Endodermal cell (in vitro differentiated cells): ENCODE results near the gene NFKBIB. TPM values are rescaled to one million over a fixed set of nuclear protein-coding genes. Genes with fewer than 3 reads are reported as not detected.

Source experiments
- DNase-seq: peaks from one replicate; pipeline ENCODE4 v3.0.0-alpha.2; 2017
- H3K27ac ChIP-seq: 2 replicates; pipeline ENCODE4 v1.5.1; 2013; ENCODE audit warnings: mild to moderate bottlenecking, low read depth, low read length, moderate library complexity
- H3K27me3 ChIP-seq: 2 replicates; pipeline ENCODE4 v1.6.1; 2013; ENCODE audit warnings: mild to moderate bottlenecking, low read length, moderate library complexity; ENCODE audit not compliant: insufficient read depth, control insufficient read depth, poor library complexity, severe bottlenecking
- H3K36me3 ChIP-seq: 2 replicates; pipeline ENCODE4 v1.7.0; 2013; ENCODE audit warnings: mild to moderate bottlenecking, low read length, moderate library complexity; ENCODE audit not compliant: control insufficient read depth, insufficient read depth
- H3K4me1 ChIP-seq: one replicate; pipeline ENCODE4 v1.7.0; 2013; ENCODE audit warnings: low read length; ENCODE audit not compliant: control insufficient read depth, insufficient read depth
- H3K4me3 ChIP-seq: 2 replicates; pipeline ENCODE4 v1.5.1; 2013; ENCODE audit warnings: mild to moderate bottlenecking, low read length, moderate library complexity
- H3K9ac ChIP-seq: 2 replicates; pipeline ENCODE4 v1.6.1; 2013; ENCODE audit warnings: mild to moderate bottlenecking, low read length, moderate library complexity; ENCODE audit not compliant: poor library complexity, severe bottlenecking; ENCODE audit errors: extremely low read depth
- H3K9me3 ChIP-seq: 2 replicates; pipeline ENCODE4 v1.6.1; 2013; ENCODE audit warnings: mild to moderate bottlenecking, low read length, moderate library complexity; ENCODE audit not compliant: control insufficient read depth
- H3K27ac Mint-ChIP-seq: 2 replicates; pipeline ENCODE4 v1.8.0; 2020; ENCODE audit warnings: mixed read lengths
- H3K27me3 Mint-ChIP-seq: 2 replicates; pipeline ENCODE4 v1.8.0; 2021; ENCODE audit warnings: mild to moderate bottlenecking, mixed read lengths; ENCODE audit not compliant: insufficient read depth
- H3K36me3 Mint-ChIP-seq: 2 replicates; pipeline ENCODE4 v1.8.0; 2020; ENCODE audit warnings: low read depth, mixed read lengths
- H3K4me1 Mint-ChIP-seq: 2 replicates; pipeline ENCODE4 v1.8.0; 2020; ENCODE audit warnings: mixed read lengths
- H3K4me3 Mint-ChIP-seq: 2 replicates; pipeline ENCODE4 v1.8.0; 2020; ENCODE audit warnings: mild to moderate bottlenecking, moderate library complexity, mixed read lengths
- H3K9me3 Mint-ChIP-seq: 2 replicates; pipeline ENCODE4 v1.8.0; 2020; ENCODE audit warnings: mild to moderate bottlenecking, mixed read lengths
- WGBS, 2 experiments: methylation state at CpG; one replicate each; pipeline versions ENCODE4 v1.1.5 to v1.1.7; 2013; ENCODE audit warnings: missing lambda C conversion rate in 2 of 2, mixed read lengths in 1 of 2; ENCODE audit not compliant: insufficient coverage in 1 of 2, insufficient read length in 1 of 2; 5-methylcytosine and 5-hydroxymethylcytosine counted together
- total RNA-seq, 2 donors: library from RNA; stranded (reverse); fragmentation: NEBNext Ultra II Directional in 1 of 2; extraction: Animal tissue kit (Norgen Biotek cat#: 25700) in 1 of 2; gene quantifications; 2 replicates in 1 of 2; 3 replicates in 1 of 2; pipeline ENCODE4 v1.2.1, GENCODE V29; 2021
- TF ChIP-seq, protein P1 (sequence below): fragments of 200-600 bp; sonication (generic); conservative IDR thresholded peaks from 2 replicates; pipeline ENCODE4 v1.5.0; 2021; ENCODE audit warnings: antibody characterized with exemption, mild to moderate bottlenecking

The NFKBIB gene
- total RNA-seq, 2 donors from 2014 or later = 20.7 to 24.3 TPM

DNA sequence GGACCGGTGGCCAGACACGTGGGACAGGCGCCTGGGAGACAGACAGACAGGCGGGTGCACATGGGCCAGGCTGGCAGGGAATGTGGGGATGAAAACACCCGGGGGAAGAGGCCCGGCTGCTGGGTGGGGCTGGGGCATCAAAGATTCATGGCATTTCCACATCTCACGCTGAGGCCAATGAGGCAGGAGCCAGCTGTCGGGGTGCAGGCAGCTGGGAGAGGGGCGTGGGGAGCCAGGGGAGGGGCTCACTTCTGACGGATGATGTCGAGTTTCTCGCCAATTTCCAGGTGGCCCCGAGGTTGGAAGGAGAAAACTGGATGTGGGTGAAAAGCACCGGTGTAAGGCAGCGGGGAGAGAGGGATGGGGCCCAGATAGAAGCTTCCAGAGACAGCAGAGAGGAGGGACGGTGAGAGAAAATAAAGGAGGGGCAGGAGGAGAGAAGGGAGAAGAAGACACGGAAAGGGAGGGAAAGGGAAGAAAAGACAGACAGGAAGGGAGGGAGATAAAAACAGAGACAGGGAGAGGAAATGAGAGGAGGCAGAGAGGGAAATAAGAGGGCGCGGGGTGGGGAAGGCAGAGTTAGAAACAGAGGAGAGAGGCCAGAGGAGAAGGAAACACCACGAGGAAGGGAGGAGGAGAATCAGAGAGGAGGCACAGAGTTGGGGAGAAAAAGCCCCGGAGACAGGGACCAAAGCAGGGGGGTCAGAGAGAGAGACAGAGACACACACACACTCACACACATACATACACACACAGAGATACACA, 20.2 kb downstream of the NFKBIB start:
- peaks cover 36% of the 10 kb centered on the region for H3K36me3 Mint-ChIP-seq
- no peak for DNase-seq
- H3K9ac ChIP-seq = no peak overlapping the region
- no peaks in the 10 kb centered on the region for H3K4me1 ChIP-seq
- 93% methylated on average over 16 to 21 of the region's 21 CpGs for WGBS, 2 experiments
- H3K27ac ChIP-seq = no peak overlapping the region
- no peak overlapping the region for H3K4me3 Mint-ChIP-seq
- no peaks in the 10 kb centered on the region for H3K9me3 ChIP-seq
- TF ChIP-seq, protein P1, sequence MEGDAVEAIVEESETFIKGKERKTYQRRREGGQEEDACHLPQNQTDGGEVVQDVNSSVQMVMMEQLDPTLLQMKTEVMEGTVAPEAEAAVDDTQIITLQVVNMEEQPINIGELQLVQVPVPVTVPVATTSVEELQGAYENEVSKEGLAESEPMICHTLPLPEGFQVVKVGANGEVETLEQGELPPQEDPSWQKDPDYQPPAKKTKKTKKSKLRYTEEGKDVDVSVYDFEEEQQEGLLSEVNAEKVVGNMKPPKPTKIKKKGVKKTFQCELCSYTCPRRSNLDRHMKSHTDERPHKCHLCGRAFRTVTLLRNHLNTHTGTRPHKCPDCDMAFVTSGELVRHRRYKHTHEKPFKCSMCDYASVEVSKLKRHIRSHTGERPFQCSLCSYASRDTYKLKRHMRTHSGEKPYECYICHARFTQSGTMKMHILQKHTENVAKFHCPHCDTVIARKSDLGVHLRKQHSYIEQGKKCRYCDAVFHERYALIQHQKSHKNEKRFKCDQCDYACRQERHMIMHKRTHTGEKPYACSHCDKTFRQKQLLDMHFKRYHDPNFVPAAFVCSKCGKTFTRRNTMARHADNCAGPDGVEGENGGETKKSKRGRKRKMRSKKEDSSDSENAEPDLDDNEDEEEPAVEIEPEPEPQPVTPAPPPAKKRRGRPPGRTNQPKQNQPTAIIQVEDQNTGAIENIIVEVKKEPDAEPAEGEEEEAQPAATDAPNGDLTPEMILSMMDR = no peak
- H3K27ac Mint-ChIP-seq = no peak overlapping the region
- no peaks in the 10 kb centered on the region for H3K4me1 Mint-ChIP-seq
- H3K9me3 Mint-ChIP-seq = peaks cover 1% of the 10 kb centered on the region
- peaks cover 32% of the 10 kb centered on the region for H3K36me3 ChIP-seq
- no peaks in the 10 kb centered on the region for H3K27me3 ChIP-seq
- no peak overlapping the region for H3K4me3 ChIP-seq
- H3K27me3 Mint-ChIP-seq = no peaks in the 10 kb centered on the region

DNA sequence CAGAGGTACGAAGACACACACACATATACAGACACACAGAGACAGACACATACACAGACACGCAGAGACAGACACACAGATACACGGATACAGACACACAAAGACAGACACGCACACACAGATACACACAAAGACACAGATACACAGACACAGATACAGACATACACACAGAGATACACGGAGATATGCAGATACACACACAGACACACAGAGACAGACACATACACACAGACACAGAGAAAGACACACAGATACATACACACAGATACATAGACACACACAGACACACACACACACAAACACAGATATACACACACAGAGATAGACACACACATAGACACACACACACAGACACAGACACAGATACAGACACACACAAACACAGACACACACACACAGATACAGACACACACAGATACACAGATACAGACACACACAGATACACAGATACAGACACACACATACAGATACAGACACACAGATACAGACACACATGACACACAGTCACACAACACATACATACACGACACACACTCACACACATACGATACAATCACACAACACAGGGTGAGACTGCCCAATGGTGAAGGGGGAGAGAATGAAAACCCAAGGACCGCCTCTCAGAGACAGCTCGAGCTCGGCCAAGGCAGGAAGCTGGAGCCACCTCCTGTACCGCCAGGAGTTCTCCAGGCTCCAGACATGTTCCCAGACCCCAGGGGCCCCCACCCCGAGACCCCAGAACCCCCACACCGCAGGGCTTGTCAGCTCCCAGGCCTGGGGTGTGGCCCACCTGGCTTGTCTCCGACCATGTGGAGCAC, 21.0 kb downstream of the NFKBIB start:
- H3K4me3 ChIP-seq = no peak overlapping the region
- no peaks in the 10 kb centered on the region for H3K27me3 ChIP-seq
- H3K27ac ChIP-seq = no peak overlapping the region
- DNase-seq = peak; percentile 52
- Mint-ChIP-seq H3K36me3 (peaks cover 39% of the 10 kb centered on the region), H3K4me3 (no peak overlapping the region), H3K27me3 (no peaks in the 10 kb centered on the region), H3K4me1 (no peaks in the 10 kb centered on the region), H3K9me3 (peaks cover 1% of the 10 kb centered on the region), H3K27ac (no peak overlapping the region)
- TF ChIP-seq, protein P1 = no peak
- H3K4me1 ChIP-seq = no peaks in the 10 kb centered on the region
- H3K9ac ChIP-seq = no peak overlapping the region
- no peaks in the 10 kb centered on the region for H3K9me3 ChIP-seq
- 82 to 83% methylated on average over 2 to 14 of the region's 14 CpGs for WGBS, 2 experiments
- peaks cover 37% of the 10 kb centered on the region for H3K36me3 ChIP-seq

DNA sequence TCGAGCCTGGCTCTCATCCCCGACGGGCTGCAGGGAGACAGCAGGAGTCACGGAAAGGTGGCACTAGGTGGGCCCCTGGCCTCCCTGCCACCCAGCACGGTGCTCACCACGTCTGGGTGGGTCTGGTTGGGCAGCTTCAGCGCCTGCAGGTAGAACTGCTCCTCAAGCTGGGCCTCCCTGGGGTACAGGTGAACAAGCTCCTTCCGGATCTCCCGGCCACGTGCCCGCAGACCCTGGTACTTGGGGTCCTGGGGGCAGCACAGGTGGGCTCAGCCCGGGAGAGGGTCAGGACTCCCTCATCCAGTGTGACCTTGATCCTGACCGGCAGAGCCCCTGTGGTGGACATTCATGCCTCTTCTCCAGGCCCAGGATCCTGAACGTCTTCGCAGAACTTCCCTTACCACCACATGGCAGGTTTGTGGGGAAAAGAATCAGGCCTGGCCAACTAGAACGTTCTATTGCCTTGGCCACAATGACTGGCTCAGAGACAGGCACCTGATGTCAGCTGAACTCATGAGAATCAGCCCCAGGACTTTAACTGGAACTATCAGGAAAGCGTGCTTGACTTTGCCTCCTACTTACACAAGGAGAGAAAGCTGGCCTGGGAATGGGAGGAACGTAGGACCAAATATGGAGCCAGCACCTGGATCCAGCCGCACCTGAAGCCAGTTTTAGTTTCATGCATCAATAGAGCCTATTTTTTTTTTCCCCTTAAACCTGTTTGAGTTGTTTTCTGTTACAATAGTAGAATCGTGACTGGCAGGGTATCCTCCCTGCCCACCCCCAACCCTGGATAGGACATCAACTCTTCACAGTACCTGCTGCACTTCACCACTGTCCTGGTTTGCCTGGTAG, 21.9 kb downstream of the NFKBIB start:
- H3K9ac ChIP-seq = no peak overlapping the region
- H3K9me3 Mint-ChIP-seq = peaks cover 1% of the 10 kb centered on the region
- peak; percentile 13 for DNase-seq
- H3K27ac ChIP-seq = no peak overlapping the region
- H3K27me3 ChIP-seq = no peaks in the 10 kb centered on the region
- H3K27ac Mint-ChIP-seq = no peak overlapping the region
- TF ChIP-seq, protein P1 = no peak
- H3K4me1 Mint-ChIP-seq = no peaks in the 10 kb centered on the region
- no peak overlapping the region for H3K4me3 ChIP-seq
- peaks cover 35% of the 10 kb centered on the region for H3K36me3 Mint-ChIP-seq
- peaks cover 37% of the 10 kb centered on the region for H3K36me3 ChIP-seq
- H3K9me3 ChIP-seq = no peaks in the 10 kb centered on the region
- H3K4me3 Mint-ChIP-seq = no peak overlapping the region
- H3K4me1 ChIP-seq = no peaks in the 10 kb centered on the region
- no peaks in the 10 kb centered on the region for H3K27me3 Mint-ChIP-seq
- WGBS, 2 experiments = 90 to 93% methylated on average over 12 to 20 of the region's 20 CpGs
